C4-2B (cell line): ENCODE data around the gene ATF7.

Experiments
- CTCF ChIP-seq: fragments of 450-650 bp; conservative IDR thresholded peaks from 2 replicates; pipeline ENCODE4 v1.5.1; 2017; ENCODE audit warnings: mild to moderate bottlenecking
- ZFX ChIP-seq: fragments of 450-650 bp; IDR thresholded peaks from 2 replicates; pipeline ENCODE4 v1.6.1; 2017

DNA sequence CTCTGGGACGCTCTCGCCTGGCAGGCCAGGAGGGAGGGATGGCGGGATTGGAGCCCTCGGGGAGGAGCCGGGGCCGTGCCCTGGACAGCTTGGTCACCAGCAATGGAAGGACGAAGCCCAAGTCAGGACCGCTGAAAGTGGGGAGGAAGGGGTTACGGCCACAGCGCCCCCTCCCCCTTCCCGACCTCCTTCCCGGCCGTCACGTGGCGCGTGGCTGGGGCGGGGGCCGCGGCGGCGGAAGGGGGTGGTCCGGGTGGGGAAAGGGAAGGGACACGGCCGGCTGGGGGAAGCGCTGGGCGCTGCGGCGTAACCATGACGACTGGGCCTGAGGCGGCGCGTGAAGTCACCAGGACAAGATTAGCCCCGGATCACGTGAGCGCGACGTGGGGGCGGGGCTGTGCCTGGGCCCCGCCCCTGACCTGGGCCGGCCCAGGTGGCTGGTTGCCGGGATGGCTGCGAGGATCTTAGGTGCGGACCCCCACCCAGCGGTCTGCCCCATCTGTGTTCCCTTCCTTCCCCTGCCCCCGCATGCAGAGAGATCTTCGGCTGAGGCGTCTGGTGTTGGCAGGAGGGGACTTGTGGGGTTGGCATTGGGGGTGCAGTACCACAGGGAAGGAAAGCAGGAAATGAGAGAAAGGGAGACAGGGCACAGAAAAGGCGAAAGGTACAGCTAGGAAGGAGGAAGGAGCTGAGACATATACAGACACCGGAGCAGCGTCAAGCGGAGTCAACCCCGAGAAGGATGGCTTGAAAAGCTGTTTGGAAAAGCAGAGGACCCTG lies 133.2 kb downstream of the ATF7 start:
- TF ChIP-seq CTCF (no peak), ZFX (no peak)
